ENCODE data around the gene DAPK1.

GRCh38 chr9:87527211-87527916, 29.7 kb downstream of the DAPK1 start:
- no peak for TF ChIP-seq CTCF (IDR thresholded peaks at IDR 0.05; ENCODE audit: borderline replicate concordance, extremely low read depth, low read length, poor library complexity, severe bottlenecking)
- no peak for TF ChIP-seq EZH2 (IDR thresholded peaks at IDR 0.05; ENCODE audit: borderline replicate concordance, low read depth, low read length, severe bottlenecking)

All from DND-41 (cell line).